Aorta (tissue), 5 donors: ENCODE data around the gene NTM. TPM values are rescaled to one million over a fixed set of nuclear protein-coding genes. Genes with fewer than 3 reads are reported as not detected.
A peak's percentile ranks its signal among the peaks of the same experiment; 100 is the strongest.
"Not testable (repeated sequence)": the region's sequence is repeated elsewhere in the genome, so short reads cannot be mapped to it uniquely, and the experiment has no call there.

Experiments used
- ATAC-seq: fragments of 200-7000 bp; cut with Tn5 transposase; one replicate; pipeline ENCODE4 v1.9.1; 2022; ENCODE audit warnings: moderate library complexity; ENCODE audit not compliant: low FRiP score
- DNase-seq, 2 donors: peaks; one replicate each; pipeline ENCODE4 v3.0.0-alpha.2; 2020
- H3K27ac ChIP-seq, 2 donors: one replicate each; pipeline ENCODE4 v1.5.1; 2013; ENCODE audit warnings: low read length in 2 of 2, mild to moderate bottlenecking in 2 of 2, moderate library complexity in 2 of 2, control low read depth in 1 of 2, inconsistent platforms in 1 of 2, low read depth in 1 of 2
- H3K27me3 ChIP-seq, 2 donors: one replicate each; pipeline ENCODE4 v1.6.1; 2013; ENCODE audit warnings: control low read depth in 1 of 2, low read length in 1 of 2, mild to moderate bottlenecking in 1 of 2, moderate library complexity in 1 of 2; ENCODE audit not compliant: insufficient read depth in 2 of 2, control insufficient read depth in 1 of 2
- H3K36me3 ChIP-seq, 2 donors: one replicate each; pipeline ENCODE4 v1.6.1; 2013; ENCODE audit warnings: control low read depth in 1 of 2, low read length in 1 of 2, mild to moderate bottlenecking in 1 of 2; ENCODE audit not compliant: insufficient read depth in 2 of 2, control insufficient read depth in 1 of 2
- H3K4me1 ChIP-seq, 2 donors: one replicate each; pipeline ENCODE4 v1.6.1; 2013; ENCODE audit warnings: low read length in 2 of 2, control low read depth in 1 of 2, mild to moderate bottlenecking in 1 of 2, moderate library complexity in 1 of 2; ENCODE audit not compliant: insufficient read depth in 2 of 2, control insufficient read depth in 1 of 2
- H3K4me3 ChIP-seq, 2 donors: one replicate each; pipeline ENCODE4 v1.5.1; 2013; ENCODE audit warnings: low read length in 2 of 2, control low read depth in 1 of 2, mild to moderate bottlenecking in 1 of 2
- H3K9me3 ChIP-seq: one replicate; pipeline ENCODE4 v1.6.1; 2013; ENCODE audit warnings: mild to moderate bottlenecking, low read length; ENCODE audit not compliant: control insufficient read depth
- WGBS, 2 donors: extraction: QIAGEN DNeasy Blood & Tissue Kit; methylation state at CpG; one replicate each; pipeline ENCODE4 v1.1.7; 2013; 5-methylcytosine and 5-hydroxymethylcytosine counted together
- intact Hi-C, 2 donors: fragments of 100-400 bp; cut with DNase I; formaldehyde crosslinking; loops; one replicate each; pipeline versions ENCODE4 v1.14.2 to v1.15.0; 2022
- long read RNA-seq, 2 donors: library from polyadenylated mRNA; unstranded; transcript quantifications; one replicate each; pipeline ENCODE4 v2.0.0, GENCODE V29; 2020 to 2021
- polyA plus RNA-seq, 2 donors: library from polyadenylated mRNA; stranded (reverse); fragments of 200-250 nt; gene quantifications; one replicate each; pipeline ENCODE4 v1.2.3, GENCODE V29; 2013
- total RNA-seq, 2 donors: library from RNA; stranded (reverse); fragmentation: NEBNext Ultra II Directional; extraction: Animal tissue kit (Norgen Biotek cat#: 25700); gene quantifications; one replicate each; pipeline ENCODE4 v1.2.1, GENCODE V29; 2021
- donor health status: healthy with polysubstance abuse.
- donor health status: Bipolar disorder and iron deficiency.
- donor health status: DM: no; HTN: no; CAD: no.
- donor health status: DM: no; HTN: no; CAD: no.
- donor health status: DM: yes; HTN: yes; CAD: no.

Gene NTM
- total RNA-seq: 1 to 10 TPM; 1.9 to 5.3 TPM
- under 1 TPM in 1 of 2 donors, not detected in 1; 0.28 TPM for polyA plus RNA-seq
- long read RNA-seq, donor 1: 0 reads
- long read RNA-seq, donor 2: 0 reads

DNA sequence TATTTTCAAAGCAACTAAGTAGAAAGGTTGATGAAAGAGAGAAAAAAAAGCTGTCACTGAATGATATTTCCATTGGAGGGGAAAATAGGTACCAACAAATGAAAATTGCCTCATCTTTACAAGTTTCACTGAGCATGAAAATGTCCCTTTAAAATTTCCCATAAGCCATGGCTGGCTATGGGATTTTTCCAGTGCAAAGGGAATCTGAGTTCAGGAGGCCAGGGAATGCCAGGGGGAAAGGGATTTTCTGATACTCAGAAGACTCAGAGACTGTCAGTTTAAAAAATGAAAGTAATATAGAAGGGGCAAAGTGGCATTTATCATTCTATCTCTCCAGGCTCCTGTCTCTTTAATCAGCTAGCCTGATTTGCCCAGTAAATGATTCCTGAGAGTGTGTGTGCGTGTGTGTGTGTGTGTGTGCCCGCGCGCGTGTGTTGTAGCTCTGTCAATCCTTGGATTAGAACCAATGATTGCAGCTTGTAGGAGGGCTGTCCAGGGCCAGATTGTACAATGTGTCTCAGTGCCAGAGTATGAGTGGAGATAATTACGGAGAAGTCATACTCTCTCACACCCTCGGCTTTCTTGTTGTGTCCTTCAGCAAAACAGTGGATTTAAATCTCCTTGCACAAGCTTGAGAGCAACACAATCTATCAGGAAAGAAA, at the start of gene NTM:
TSS of gene NTM (plus strand) at position 526 of the 662 bp plus-strand sequence.
- H3K4me1 ChIP-seq: no peaks in the 10 kb centered on the region
- H3K27me3 ChIP-seq: no peaks in the 10 kb centered on the region
- no peak within 1 kb of the TSS for H3K27ac ChIP-seq
- 15 to 18% methylated on average over 7 of the region's 7 CpGs for WGBS, 2 donors
- ATAC-seq (peak; percentile 65), DNase-seq (no peak)
- H3K36me3 ChIP-seq: no peaks in the 10 kb centered on the region
- no peaks in the 10 kb centered on the region for H3K9me3 ChIP-seq
- intact Hi-C loops: no loop called here
- H3K4me3 ChIP-seq: no peak within 1 kb of the TSS

DNA sequence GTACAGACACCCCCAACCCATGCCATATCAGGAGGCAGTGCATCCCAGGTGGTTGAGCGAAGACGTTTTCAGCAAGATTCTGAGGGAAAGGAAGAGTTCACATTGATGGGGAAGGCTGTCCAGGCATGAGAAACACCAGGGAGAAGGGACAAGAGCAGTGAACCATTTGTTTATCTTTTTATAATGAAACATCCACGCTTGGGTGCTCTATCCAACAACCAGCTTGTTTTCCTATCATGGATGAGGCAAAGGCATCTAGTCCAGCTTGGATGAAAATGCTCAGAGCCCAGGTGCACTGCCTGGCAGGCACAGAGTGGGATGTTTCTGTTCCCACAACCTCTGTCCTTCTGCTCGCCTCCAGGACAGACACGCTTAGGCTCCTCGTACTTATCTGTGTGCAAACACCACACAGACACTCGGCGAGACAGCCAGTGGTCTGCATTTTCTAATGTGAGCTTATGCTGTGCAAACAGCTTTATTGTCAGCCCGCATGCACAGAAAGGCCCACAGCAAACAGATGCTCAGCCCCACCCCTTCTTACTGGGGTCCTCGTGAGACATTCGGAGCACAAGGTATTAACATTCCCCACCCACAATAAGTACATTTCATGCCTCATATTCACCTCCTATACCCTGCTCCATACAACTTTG, 45.4 kb upstream of the NTM start:
- ATAC-seq (no peak), DNase-seq (no peak)
- Histone ChIP-seq H3K36me3 (no peaks in the 10 kb centered on the region), H3K27ac (no peak overlapping the region), H3K4me1 (no peaks in the 10 kb centered on the region), H3K27me3 (no peaks in the 10 kb centered on the region), H3K4me3 (no peak overlapping the region), H3K9me3 (no peaks in the 10 kb centered on the region)
- WGBS, 2 donors: 54 to 58% methylated on average over 11 of the region's 11 CpGs
- intact Hi-C loops: no loop called here

DNA sequence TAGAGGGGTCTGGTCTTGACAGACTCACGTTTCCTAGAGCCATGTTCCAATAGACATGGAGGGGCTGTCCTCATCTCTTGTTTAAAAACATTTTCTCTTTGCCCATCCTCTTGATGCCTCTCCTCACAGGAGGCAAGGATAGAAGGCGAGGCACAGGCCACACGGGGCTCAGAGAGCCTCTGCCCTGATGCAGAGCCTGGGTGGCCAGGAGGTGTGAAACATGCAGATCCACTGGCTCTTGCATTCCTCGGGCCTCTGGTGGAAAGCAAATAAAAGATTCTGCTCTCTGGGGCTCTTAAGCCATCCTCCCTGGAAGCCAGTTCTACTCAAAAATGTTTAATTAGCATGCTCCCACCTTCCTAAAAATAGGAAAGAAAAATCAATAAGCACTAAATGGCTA, 43.6 kb upstream of the NTM start:
- WGBS, 2 donors: 34 to 39% methylated on average over 4 of the region's 4 CpGs

DNA sequence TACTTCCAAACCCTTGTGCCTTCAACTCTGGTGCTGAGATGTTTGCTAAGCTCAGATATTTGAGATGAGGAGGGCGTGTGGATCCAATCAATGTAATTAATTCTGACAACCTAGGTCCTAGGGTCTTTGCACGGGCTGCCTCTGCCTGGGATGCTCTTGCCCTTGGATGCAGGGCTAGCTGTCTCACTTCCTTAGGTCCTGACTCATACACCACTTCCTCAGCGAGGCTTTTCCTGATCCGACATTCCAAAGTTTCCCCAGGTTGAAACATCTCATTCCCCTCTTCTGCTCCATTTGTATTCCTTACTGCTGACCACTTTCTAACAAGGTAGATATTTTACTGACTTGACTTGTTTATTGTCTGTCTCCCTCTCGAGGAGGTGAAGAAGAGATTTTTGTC, 43.0 kb upstream of the NTM start:
- Histone ChIP-seq H3K4me3 (no peak overlapping the region), H3K27ac (no peak overlapping the region), H3K4me1 (no peaks in the 10 kb centered on the region), H3K9me3 (no peaks in the 10 kb centered on the region), H3K27me3 (no peaks in the 10 kb centered on the region), H3K36me3 (no peaks in the 10 kb centered on the region)
- DNase-seq (no peak), ATAC-seq (no peak)
- 47 to 56% methylated on average over 5 of the region's 5 CpGs for WGBS, 2 donors
- intact Hi-C loops: no loop called here

More for the DNA sequence above, 43.6 kb upstream of the NTM start:
- Histone ChIP-seq H3K27ac (no peak overlapping the region), H3K9me3 (no peaks in the 10 kb centered on the region), H3K27me3 (no peaks in the 10 kb centered on the region), H3K36me3 (no peaks in the 10 kb centered on the region), H3K4me1 (no peaks in the 10 kb centered on the region), H3K4me3 (no peak overlapping the region)
- ATAC-seq (no peak), DNase-seq (no peak)
- intact Hi-C loops: no loop called here

DNA sequence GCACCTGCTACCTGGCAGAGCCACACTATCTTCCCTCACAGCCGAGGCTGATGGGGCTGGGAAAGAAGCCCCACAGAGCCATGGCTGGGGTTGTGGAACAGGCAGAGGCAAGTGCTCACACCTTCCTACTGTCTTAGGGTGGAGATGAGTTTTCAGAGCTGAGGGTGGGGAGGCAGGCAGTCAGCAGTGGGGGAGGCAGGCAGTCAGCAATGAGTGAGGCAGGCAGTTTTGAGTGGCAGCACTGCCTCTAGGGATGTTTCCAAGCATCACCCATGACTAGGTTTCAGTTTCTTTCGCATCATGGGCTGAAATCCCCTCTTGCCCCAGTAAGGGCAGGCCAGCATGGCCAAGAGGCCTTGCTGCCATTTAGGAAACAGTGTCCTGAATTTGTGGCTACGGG, 41.6 kb upstream of the NTM start:
- H3K9me3 ChIP-seq: no peaks in the 10 kb centered on the region
- no peaks in the 10 kb centered on the region for H3K4me1 ChIP-seq
- H3K27ac ChIP-seq: no peak overlapping the region
- ATAC-seq: no peak
- no peak overlapping the region for H3K4me3 ChIP-seq
- DNase-seq: no peak
- intact Hi-C loops: no loop called here
- H3K36me3 ChIP-seq: no peaks in the 10 kb centered on the region
- H3K27me3 ChIP-seq: no peaks in the 10 kb centered on the region
- whole genome bisulfite sequencing, 2 donors: 81 to 85% methylated on average over 3 of the region's 3 CpGs

DNA sequence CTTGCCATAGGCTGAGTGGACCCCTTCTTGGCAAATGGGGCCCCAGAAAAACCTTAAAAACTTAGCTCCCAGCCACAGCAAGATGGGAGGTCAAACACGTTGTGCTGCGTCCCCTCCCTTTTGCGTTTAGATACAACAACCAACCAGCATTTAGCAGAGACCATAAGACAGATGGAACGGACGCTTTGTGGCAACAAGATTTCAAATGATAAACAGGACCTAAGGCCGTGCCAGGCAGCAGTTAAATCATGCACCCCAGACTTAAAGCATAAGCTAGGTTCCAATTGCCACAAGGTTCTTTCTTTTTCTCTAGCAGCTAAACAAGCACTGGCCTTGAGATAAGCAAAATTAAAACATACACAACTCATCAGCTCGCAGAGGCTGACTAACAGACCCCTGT, 39.4 kb upstream of the NTM start:
- Histone ChIP-seq H3K36me3 (no peaks in the 10 kb centered on the region), H3K27ac (no peak overlapping the region), H3K27me3 (no peaks in the 10 kb centered on the region), H3K9me3 (no peaks in the 10 kb centered on the region), H3K4me3 (no peak overlapping the region), H3K4me1 (no peaks in the 10 kb centered on the region)
- intact Hi-C loops: no loop called here
- DNase-seq (no peak), ATAC-seq (no peak)
- 26 to 27% methylated on average over 7 of the region's 7 CpGs for WGBS, 2 donors

DNA sequence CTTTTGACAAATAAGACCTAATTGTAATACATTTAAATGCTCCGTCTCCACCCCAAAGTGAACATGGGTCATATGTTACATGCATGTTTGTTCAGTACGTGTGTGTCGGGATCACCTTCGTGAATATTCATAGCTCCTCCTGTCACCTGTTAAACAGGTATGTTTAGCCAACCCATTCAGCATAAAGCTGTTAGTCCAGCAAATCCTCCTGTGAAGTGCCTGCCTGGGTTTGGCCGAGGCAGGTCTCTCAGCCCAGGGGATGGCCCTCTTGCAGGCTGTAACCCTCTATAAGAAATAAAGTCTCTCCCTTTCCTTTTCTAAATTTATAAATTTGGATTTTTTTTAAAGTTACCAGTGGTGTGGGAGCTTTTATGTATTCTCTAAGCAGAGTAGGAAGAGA, 38.9 kb upstream of the NTM start:
- Histone ChIP-seq H3K27ac (no peak overlapping the region), H3K9me3 (no peaks in the 10 kb centered on the region), H3K36me3 (no peaks in the 10 kb centered on the region), H3K4me1 (no peaks in the 10 kb centered on the region), H3K4me3 (no peak overlapping the region), H3K27me3 (no peaks in the 10 kb centered on the region)
- no peak for DNase-seq
- intact Hi-C loops: no loop called here
- 78 to 79% methylated on average over 5 of the region's 5 CpGs for WGBS, 2 donors
- no peak for ATAC-seq

DNA sequence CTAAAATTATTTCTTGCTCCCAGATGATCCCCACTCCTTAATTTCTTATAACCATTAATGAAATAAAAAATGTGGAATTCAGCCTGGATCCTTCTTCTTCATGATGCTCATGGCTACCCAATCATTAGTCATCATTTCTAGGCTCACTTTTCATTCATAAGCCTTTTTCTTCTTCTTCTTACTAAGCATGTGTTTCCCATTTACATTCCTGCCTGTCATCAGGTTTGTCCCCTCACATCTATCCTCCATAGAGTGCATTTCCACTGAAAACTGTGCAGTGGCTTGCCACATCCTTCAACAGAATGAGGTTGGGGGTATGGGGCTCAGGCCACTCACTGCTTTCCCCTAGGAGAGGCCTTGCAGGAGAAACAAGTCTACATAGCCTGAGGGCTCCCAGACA, 35.8 kb upstream of the NTM start:
- Histone ChIP-seq H3K9me3 (no peaks in the 10 kb centered on the region), H3K4me1 (no peaks in the 10 kb centered on the region), H3K27ac (no peak overlapping the region), H3K36me3 (no peaks in the 10 kb centered on the region), H3K27me3 (no peaks in the 10 kb centered on the region), H3K4me3 (no peak overlapping the region)
- intact Hi-C loops: no loop called here
- ATAC-seq (no peak), DNase-seq (no peak)

DNA sequence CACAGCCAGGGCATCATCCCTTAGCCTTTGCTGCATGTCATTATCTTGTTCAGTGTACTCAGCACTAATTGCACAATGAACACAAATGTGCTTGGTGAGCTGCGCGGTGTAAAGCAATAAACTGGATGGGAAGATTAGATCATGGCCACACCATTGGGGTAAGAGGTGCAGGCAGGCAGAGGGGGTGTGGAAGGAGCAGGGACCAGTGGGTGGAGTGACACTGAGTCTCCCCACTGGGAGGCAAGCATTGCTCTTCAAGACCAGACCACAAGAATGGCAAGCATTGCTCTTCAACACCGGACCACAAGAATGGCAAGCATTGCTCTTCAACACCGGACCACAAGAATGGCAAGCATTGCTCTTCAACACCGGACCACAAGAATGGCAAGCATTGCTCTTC, 28.5 kb upstream of the NTM start:
- DNase-seq, H3K27ac ChIP-seq, intact Hi-C loops, H3K9me3 ChIP-seq, H3K36me3 ChIP-seq, H3K4me3 ChIP-seq, ATAC-seq, H3K27me3 ChIP-seq, H3K4me1 ChIP-seq: not testable (repeated sequence)
- WGBS, 2 donors: 72 to 83% methylated on average over 4 of the region's 5 CpGs
